WTC11 (cell line): Measurements from ENCODE around the gene PHRF1. TPM values are rescaled to one million over a fixed set of nuclear protein-coding genes. Genes with fewer than 3 reads are reported as not detected.

ENCODE experiments used
- ATAC-seq: fragments of 200-7000 bp; cut with Tn5 transposase; 2 replicates; pipeline ENCODE4 v1.10.0; 2021; ENCODE audit warnings: mild to moderate bottlenecking, moderate library complexity
- CTCF ChIA-PET: fragments of 300-600 bp; sonication (Branson Sonifier 250); formaldehyde crosslinking; loops from one replicate; lab custom pipeline; 2021; ENCODE audit warnings: antibody characterized with exemption; lab: Charles Lee
- POLR2A ChIA-PET: fragments of 350-600 bp; sonication (Branson Sonifier 250); formaldehyde crosslinking; loops from one replicate; lab custom pipeline; 2021; ENCODE audit warnings: antibody characterized with exemption; lab: Charles Lee
- DNase-seq: peaks from one replicate; pipeline ENCODE4 v3.0.0; 2021; ENCODE audit warnings: low spot score
- H3K27ac Mint-ChIP-seq: 2 replicates; pipeline ENCODE4 v1.8.0; 2021; ENCODE audit warnings: mixed read lengths
- H3K27me3 Mint-ChIP-seq: 2 replicates; pipeline ENCODE4 v1.8.0; 2021; ENCODE audit warnings: low read depth, mild to moderate bottlenecking, moderate library complexity, mixed read lengths
- H3K36me3 Mint-ChIP-seq: 2 replicates; pipeline ENCODE4 v1.8.0; 2021; ENCODE audit warnings: mixed read lengths
- H3K4me1 Mint-ChIP-seq: 2 replicates; pipeline ENCODE4 v1.8.0; 2022; ENCODE audit warnings: mixed read lengths
- H3K4me3 Mint-ChIP-seq: 2 replicates; pipeline ENCODE4 v1.8.0; 2021; ENCODE audit warnings: mild to moderate bottlenecking, moderate library complexity, mixed read lengths
- H3K9me3 Mint-ChIP-seq: 2 replicates; pipeline ENCODE4 v1.8.0; 2021; ENCODE audit warnings: mixed read lengths
- AFF4 ChIP-seq: sonication (generic); formaldehyde crosslinking; IDR thresholded peaks from 2 replicates; pipeline ENCODE4 v1.8.1; 2023; ENCODE audit warnings: mild to moderate bottlenecking, missing genetic modification reagents, borderline replicate concordance
- E2F4 ChIP-seq: sonication (generic); formaldehyde crosslinking; IDR thresholded peaks from 2 replicates; pipeline ENCODE4 v1.8.1; 2022; ENCODE audit warnings: low read depth, mild to moderate bottlenecking, moderate library complexity, missing genetic modification reagents, borderline replicate concordance
- E2F5 ChIP-seq: sonication (generic); formaldehyde crosslinking; IDR thresholded peaks from 2 replicates; pipeline ENCODE4 v1.8.1; 2022; ENCODE audit warnings: mild to moderate bottlenecking, moderate library complexity, missing genetic modification reagents
- ELF4 ChIP-seq: sonication (generic); formaldehyde crosslinking; IDR thresholded peaks from 2 replicates; pipeline ENCODE4 v1.8.1; 2022; ENCODE audit warnings: low read depth, mild to moderate bottlenecking, moderate library complexity, missing genetic modification reagents
- FOXJ3 ChIP-seq: sonication (generic); formaldehyde crosslinking; IDR thresholded peaks from 2 replicates; pipeline ENCODE4 v1.9.0; 2021; ENCODE audit warnings: missing genetic modification reagents, mild to moderate bottlenecking, borderline replicate concordance
- FOXK1 ChIP-seq: sonication (generic); formaldehyde crosslinking; IDR thresholded peaks from 2 replicates; pipeline ENCODE4 v1.8.0; 2022; ENCODE audit warnings: mild to moderate bottlenecking, moderate library complexity, missing genetic modification reagents
- GABPB1 ChIP-seq: sonication (generic); formaldehyde crosslinking; IDR thresholded peaks from 2 replicates; pipeline ENCODE4 v1.8.1; 2023; ENCODE audit warnings: mild to moderate bottlenecking, missing genetic modification reagents
- IRF1 ChIP-seq: sonication (generic); formaldehyde crosslinking; IDR thresholded peaks from 2 replicates; pipeline ENCODE4 v1.8.0; 2023; ENCODE audit warnings: missing genetic modification reagents
- JUN ChIP-seq: sonication (generic); formaldehyde crosslinking; IDR thresholded peaks from 2 replicates; pipeline ENCODE4 v1.8.0; 2023; ENCODE audit warnings: mild to moderate bottlenecking, missing genetic modification reagents
- NR3C1 ChIP-seq: sonication (generic); formaldehyde crosslinking; conservative IDR thresholded peaks from 2 replicates; pipeline ENCODE4 v1.8.1; 2023; ENCODE audit warnings: low read depth, mild to moderate bottlenecking, missing genetic modification reagents
- TCF7 ChIP-seq: sonication (generic); formaldehyde crosslinking; IDR thresholded peaks from 2 replicates; pipeline ENCODE4 v1.8.0; 2022; ENCODE audit warnings: mild to moderate bottlenecking, low read depth, missing genetic modification reagents, moderate library complexity
- TEAD4 ChIP-seq: sonication (generic); formaldehyde crosslinking; IDR thresholded peaks from 2 replicates; pipeline ENCODE4 v1.8.0; 2022; ENCODE audit warnings: mild to moderate bottlenecking, missing genetic modification reagents
- ZMAT4 ChIP-seq: fragments of 250-450 bp; sonication (Bioruptor Pico); IDR thresholded peaks from 2 replicates; pipeline ENCODE4 v1.9.0; 2021; ENCODE audit warnings: mild to moderate bottlenecking
- ZNF219 ChIP-seq: sonication (generic); formaldehyde crosslinking; IDR thresholded peaks from 2 replicates; pipeline ENCODE4 v1.8.0; 2023; ENCODE audit warnings: missing genetic modification reagents, mild to moderate bottlenecking, borderline replicate concordance
- ZNF671 ChIP-seq: fragments of 250-450 bp; sonication (Bioruptor Pico); IDR thresholded peaks from 2 replicates; pipeline ENCODE4 v1.8.0; 2021; ENCODE audit warnings: mild to moderate bottlenecking
- total RNA-seq: library from RNA; stranded (reverse); gene quantifications from 3 replicates; pipeline ENCODE4 v1.2.3, GENCODE V29; 2021

Gene PHRF1
- total RNA-seq, 1 experiment from 2014 or later: 46.9 TPM

- CTCF ChIA-PET: no interaction called here
- Mint-ChIP-seq H3K36me3 (no peaks in the 10 kb centered on the region), H3K4me3 (no peak overlapping the region), H3K9me3 (no peaks in the 10 kb centered on the region), H3K27me3 (no peaks in the 10 kb centered on the region), H3K4me1 (no peaks in the 10 kb centered on the region)
- DNase-seq: no peak
- TF ChIP-seq FOXK1 (no peak), GABPB1 (CRISPR knock-in tag) (no peak), FOXJ3 (CRISPR knock-in tag) (no peak), ELF4 (no peak), TEAD4 (CRISPR knock-in tag) (no peak), E2F4 (no peak), AFF4 (no peak)
- TF ChIP-seq, all 79 proteins: peak for 0
- POLR2A ChIA-PET: interaction anchor here (0.5 kb wide), 1 partner anchor 112 kb away, joined by 4 read pairs; no protein-coding TSS in a partner anchor
- H3K27ac Mint-ChIP-seq: no peak overlapping the region
- no peak for ATAC-seq
Observed at GRCh38 chr11:617912-618682, 41.8 kb downstream of the PHRF1 start.

GRCh38 chr11:618856-619627, 42.8 kb downstream of the PHRF1 start:
- Mint-ChIP-seq H3K4me1 (no peaks in the 10 kb centered on the region), H3K36me3 (no peaks in the 10 kb centered on the region), H3K4me3 (no peak overlapping the region), H3K9me3 (no peaks in the 10 kb centered on the region), H3K27ac (no peak overlapping the region), H3K27me3 (no peaks in the 10 kb centered on the region)
- ATAC-seq: no peak
- DNase-seq: no peak
- TF ChIP-seq TCF7 (CRISPR knock-in tag): no peak
- no peak for TF ChIP-seq E2F5 (CRISPR knock-in tag)
- ChIA-PET CTCF (interaction anchor here (0.8 kb wide), 1 partner anchor 63 kb away, joined by 3 read pairs; no protein-coding TSS in a partner anchor), POLR2A (no interaction called here)

GRCh38 chr11:619628-620050, 43.4 kb downstream of the PHRF1 start:
- Mint-ChIP-seq H3K27ac (no peak overlapping the region), H3K4me1 (no peaks in the 10 kb centered on the region), H3K9me3 (no peaks in the 10 kb centered on the region), H3K4me3 (no peak overlapping the region), H3K27me3 (no peaks in the 10 kb centered on the region), H3K36me3 (no peaks in the 10 kb centered on the region)
- POLR2A ChIA-PET: no interaction called here
- no peak for ATAC-seq
- DNase-seq: no peak
- CTCF ChIA-PET: interaction anchor here (0.8 kb wide), 1 partner anchor 63 kb away, joined by 3 read pairs; no protein-coding TSS in a partner anchor
- no peak for TF ChIP-seq E2F5 (CRISPR knock-in tag)
- no peak for TF ChIP-seq IRF1
- TF ChIP-seq JUN (CRISPR knock-in tag): no peak
- TF ChIP-seq ZNF671 (CRISPR knock-in tag): no peak
- no peak for TF ChIP-seq ZNF219 (CRISPR knock-in tag)
- no peak for TF ChIP-seq FOXK1
- TF ChIP-seq NR3C1 (CRISPR knock-in tag): no peak
- TF ChIP-seq ZMAT4 (CRISPR knock-in tag): no peak
